ENCODE results near the gene DOP1B.

DOP1B gene

DNA sequence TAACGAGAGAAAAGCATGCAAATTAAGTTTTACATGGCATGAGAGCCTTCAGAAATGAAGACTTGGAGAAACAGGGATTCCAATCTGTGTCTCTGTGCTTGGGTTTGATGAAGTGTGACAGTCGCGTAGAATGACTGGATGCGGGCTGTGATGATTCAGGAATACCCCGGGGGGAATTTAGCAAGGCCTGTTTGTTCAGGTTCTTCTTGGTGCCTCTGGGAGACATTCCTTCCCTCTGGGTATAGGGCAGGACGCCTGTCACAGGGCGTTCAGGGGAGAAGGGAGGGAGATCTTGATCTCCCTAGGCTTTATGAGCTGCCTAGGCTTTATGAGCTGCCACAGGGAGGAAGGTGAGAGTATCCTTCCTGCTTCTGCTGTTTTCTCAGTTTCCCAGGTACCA is 36.6 kb downstream of the DOP1B start:
- TF ChIP-seq CTCF (IDR thresholded peaks at IDR 0.05): no peak

DNA sequence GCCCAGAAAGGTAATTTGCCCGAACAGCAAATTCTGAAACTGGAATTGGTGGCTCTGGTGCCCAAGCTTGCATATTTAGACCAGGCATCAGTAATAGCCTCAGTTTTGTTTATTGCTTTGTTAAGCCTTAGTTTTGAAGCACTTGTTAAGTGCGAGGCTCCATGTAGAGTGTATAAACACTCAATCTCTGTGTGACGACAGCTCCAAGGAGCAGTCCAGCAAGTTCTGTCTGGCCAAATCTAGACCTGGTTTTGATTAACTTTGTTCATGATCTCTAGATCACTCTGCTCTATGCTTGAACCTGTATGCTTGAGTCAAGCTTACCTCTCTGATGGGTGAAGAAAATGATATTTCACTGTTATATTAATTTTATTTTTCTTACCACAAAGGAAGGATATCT is 37.4 kb downstream of the DOP1B start:
- no peak for TF ChIP-seq CTCF (IDR thresholded peaks at IDR 0.05)

DNA sequence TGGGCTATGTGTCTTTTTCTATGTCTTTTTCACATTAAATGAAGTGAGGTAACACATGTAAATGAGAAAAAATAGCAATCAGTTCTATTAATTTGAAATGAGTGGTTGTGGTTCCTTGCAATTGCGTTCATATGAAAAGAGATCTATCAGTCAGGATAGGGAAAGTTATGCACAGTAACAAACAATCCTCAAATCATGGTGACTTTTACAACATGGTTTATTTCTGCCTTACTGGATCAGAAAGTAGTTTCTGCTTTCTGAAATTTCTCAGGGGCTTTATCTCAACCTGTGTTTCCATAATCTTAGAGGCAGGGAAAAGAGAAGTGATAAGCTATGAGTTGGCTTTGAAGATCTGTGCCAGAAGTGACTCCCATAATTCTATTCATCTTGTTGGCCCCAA is 39.0 kb downstream of the DOP1B start:
- TF ChIP-seq CTCF (IDR thresholded peaks at IDR 0.05): no peak

- TF ChIP-seq CTCF (IDR thresholded peaks at IDR 0.05): no peak
Measured at GRCh38 chr21:36199021-36199420, 42.4 kb downstream of the DOP1B start.

- TF ChIP-seq CTCF (IDR thresholded peaks at IDR 0.05): no peak
Measured at GRCh38 chr21:36200081-36200561, 43.5 kb downstream of the DOP1B start.

DNA sequence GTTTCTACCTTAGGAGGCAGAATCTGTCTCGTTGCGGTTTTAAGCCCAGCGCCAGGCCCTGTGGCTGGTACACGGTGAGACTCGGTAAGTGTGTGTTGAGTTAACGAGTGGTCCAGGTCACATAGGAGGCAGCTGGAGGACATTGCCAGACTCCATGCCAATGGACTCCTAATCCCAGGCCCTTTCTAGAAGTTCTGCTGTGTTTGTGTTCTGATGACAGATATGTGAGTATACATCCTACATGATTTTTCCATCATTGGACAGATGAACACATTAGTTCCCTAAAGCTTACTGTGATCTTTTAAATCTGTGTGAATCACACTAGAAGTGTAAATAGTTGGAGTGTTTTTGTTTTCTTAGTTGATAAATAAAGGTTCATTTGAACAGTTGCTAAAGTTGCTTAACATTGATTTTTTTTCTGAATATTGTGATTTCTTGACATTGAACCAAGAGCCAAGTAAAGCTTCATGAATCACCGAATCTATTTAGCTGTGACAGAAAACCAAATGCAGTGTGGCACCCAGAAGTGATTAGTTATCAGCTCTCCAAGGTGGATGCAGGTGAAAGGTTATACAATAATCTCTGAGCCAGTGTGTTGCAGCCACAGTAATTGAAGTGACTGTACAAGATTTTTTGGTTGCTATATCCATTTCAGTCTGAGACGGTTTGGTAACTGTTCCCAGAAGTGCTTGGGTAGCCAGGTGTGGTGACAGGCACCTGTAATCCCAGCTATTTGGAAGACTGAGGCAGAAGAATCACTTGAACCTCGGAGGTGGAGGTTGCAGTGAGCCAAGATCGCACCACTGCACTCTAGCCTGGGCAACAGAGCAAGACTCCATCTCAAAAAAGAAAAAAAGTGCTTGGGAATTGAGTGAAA is 46.3 kb downstream of the DOP1B start:
- TF ChIP-seq CTCF (IDR thresholded peaks at IDR 0.05): no peak

DNA sequence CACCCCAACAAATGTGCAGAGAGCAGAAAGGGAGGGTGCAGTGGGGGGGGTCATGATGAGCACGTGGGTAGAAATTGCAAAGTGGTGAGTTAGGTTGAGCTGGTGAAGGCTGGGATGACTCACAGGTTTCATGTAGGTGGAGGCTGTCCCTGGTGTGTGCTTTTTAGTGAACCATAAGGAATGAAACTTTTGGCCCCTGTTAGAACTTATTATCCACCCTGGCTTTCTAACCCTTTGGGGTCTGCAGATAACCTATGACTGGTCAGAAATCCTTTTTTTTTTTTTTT is 46.9 kb downstream of the DOP1B start:
- TF ChIP-seq CTCF (IDR thresholded peaks at IDR 0.05): no peak

DNA sequence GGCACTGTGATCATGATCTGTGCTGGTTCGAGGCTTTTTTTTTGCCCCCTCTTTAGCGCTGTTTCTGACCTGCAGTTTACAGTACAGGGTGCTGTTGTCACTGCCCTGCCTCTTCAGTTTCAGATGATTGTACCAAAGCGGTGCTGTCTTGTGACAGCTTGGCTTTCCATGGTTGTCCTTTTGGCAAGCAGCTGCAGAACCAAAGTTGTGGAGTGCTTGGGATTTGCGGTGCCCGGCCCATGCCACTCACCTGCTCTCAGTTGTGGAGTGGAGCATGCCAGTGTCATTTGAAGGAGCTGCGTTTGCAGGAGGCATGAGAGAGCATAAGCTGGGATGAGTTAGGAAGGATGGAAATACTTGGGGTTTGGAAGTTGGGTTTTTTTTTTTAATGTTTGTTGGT is 48.4 kb downstream of the DOP1B start:
- TF ChIP-seq CTCF (IDR thresholded peaks at IDR 0.05): no peak
